Loucy (cell line): Measurements from ENCODE around the gene TMEM225B.

Experiments
- EZH2phosphoT487 ChIP-seq: fragments of 200-600 bp; IDR thresholded peaks from 2 replicates; pipeline ENCODE4 v1.6.1; 2018; ENCODE audit warnings: antibody characterized with exemption, mild to moderate bottlenecking, moderate library complexity, borderline replicate concordance
- TF ChIP-seq, protein P1 (sequence below): fragments of 200-600 bp; sonication (generic); conservative IDR thresholded peaks from 2 replicates; pipeline ENCODE4 v1.5.1; 2014; ENCODE audit warnings: mild to moderate bottlenecking, antibody characterized with exemption, low read length

DNA sequence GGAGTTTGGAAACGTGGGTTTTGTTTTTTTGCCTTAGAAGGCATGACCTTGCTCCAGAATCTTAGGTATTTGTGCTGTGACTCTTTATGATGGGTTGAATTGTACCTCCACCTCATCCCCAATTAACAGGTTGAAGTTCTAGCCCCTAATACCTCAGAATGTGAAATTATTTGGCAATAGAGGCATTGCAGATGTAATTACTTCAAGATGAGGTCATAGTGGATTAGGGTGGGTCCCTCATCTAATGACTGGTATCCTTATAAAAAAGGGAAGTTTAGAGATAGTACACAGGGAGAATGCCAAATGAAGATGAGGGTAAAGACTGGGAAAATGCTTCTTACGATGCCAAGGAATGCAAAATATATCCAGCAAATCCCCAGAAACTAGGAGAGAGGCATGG, 43.1 kb upstream of the TMEM225B start:
- TF ChIP-seq, protein P1, sequence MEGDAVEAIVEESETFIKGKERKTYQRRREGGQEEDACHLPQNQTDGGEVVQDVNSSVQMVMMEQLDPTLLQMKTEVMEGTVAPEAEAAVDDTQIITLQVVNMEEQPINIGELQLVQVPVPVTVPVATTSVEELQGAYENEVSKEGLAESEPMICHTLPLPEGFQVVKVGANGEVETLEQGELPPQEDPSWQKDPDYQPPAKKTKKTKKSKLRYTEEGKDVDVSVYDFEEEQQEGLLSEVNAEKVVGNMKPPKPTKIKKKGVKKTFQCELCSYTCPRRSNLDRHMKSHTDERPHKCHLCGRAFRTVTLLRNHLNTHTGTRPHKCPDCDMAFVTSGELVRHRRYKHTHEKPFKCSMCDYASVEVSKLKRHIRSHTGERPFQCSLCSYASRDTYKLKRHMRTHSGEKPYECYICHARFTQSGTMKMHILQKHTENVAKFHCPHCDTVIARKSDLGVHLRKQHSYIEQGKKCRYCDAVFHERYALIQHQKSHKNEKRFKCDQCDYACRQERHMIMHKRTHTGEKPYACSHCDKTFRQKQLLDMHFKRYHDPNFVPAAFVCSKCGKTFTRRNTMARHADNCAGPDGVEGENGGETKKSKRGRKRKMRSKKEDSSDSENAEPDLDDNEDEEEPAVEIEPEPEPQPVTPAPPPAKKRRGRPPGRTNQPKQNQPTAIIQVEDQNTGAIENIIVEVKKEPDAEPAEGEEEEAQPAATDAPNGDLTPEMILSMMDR: no peak
- no peak for TF ChIP-seq EZH2phosphoT487
